ENCODE measurements around the gene DEPP1.

The DEPP1 gene

GRCh38 chr10:45000138-45000751, 21.6 kb upstream of the DEPP1 start:
- DNase-seq (ENCODE audit: low spot score in 2 of 2), result no peak
- H3K4me3 ChIP-seq, result peak overlapping the region; percentile 38
- H3K27me3 ChIP-seq (ENCODE audit: low read depth), result no peaks in the 10 kb centered on the region
- in situ Hi-C loops (cut with MboI; ENCODE audit: low sequenced_read_pairs), result loop anchor here (25.0 kb wide), 1 partner anchor 462 kb away; no protein-coding TSS in a partner anchor
- H3K9me3 ChIP-seq, result peaks cover 4% of the 10 kb centered on the region; the same call in 1 of the 2 replicates
- peaks cover 17% of the 10 kb centered on the region for H3K36me3 ChIP-seq (replicated peaks)
- H3K4me1 ChIP-seq, result peaks cover 13% of the 10 kb centered on the region

GRCh38 chr10:44998146-44998631, 19.6 kb upstream of the DEPP1 start:
- DNase-seq (ENCODE audit: low spot score in 2 of 2), result no peak
- H3K9me3 ChIP-seq, result peaks cover 4% of the 10 kb centered on the region; the same call in 1 of the 2 replicates
- H3K27me3 ChIP-seq (ENCODE audit: low read depth), result no peaks in the 10 kb centered on the region
- peaks cover 6% of the 10 kb centered on the region for H3K36me3 ChIP-seq (replicated peaks)
- H3K4me1 ChIP-seq, result peaks cover 13% of the 10 kb centered on the region
- H3K4me3 ChIP-seq, result no peak overlapping the region
- in situ Hi-C loops (cut with MboI; ENCODE audit: low sequenced_read_pairs), result no loop called here

GRCh38 chr10:44997105-44997748, 18.6 kb upstream of the DEPP1 start:
- Histone ChIP-seq H3K27me3 (ENCODE audit: low read depth) (no peaks in the 10 kb centered on the region), H3K4me1 (peaks cover 13% of the 10 kb centered on the region), H3K4me3 (no peak overlapping the region), H3K36me3 (replicated peaks) (no peaks in the 10 kb centered on the region), H3K9me3 (no peaks in the 10 kb centered on the region; the same call in 1 of the 2 replicates)
- in situ Hi-C loops (cut with MboI; ENCODE audit: low sequenced_read_pairs), result no loop called here
- DNase-seq (ENCODE audit: low spot score in 2 of 2), result no peak

GRCh38 chr10:44995914-44996669, 17.5 kb upstream of the DEPP1 start:
- H3K9me3 ChIP-seq, result no peaks in the 10 kb centered on the region
- no peak overlapping the region for H3K4me3 ChIP-seq
- in situ Hi-C loops (cut with MboI; ENCODE audit: low sequenced_read_pairs), result no loop called here
- DNase-seq (ENCODE audit: low spot score in 2 of 2), result no peak
- H3K27me3 ChIP-seq (ENCODE audit: low read depth), result no peaks in the 10 kb centered on the region
- H3K4me1 ChIP-seq, result peaks cover 10% of the 10 kb centered on the region
- H3K36me3 ChIP-seq (replicated peaks), result no peaks in the 10 kb centered on the region

DNA sequence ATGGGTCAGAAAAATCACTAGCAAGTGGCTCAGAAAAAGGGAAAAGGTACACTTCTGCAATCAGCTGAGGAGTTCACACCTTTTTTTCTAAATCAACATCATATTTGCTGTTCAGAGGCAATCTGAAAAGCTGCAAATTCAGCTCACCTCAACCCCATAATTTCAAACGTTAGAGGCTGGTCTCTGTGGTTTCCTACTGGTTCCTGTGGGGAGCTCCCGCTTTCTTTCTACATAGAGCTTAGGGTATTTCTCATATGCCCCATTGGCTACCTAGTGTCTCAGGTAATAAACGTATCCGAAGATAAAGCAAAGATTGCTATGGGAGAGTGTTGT, 16.9 kb upstream of the DEPP1 start:
- H3K27me3 ChIP-seq (ENCODE audit: low read depth), result no peaks in the 10 kb centered on the region
- in situ Hi-C loops (cut with MboI; ENCODE audit: low sequenced_read_pairs), result no loop called here
- no peak for DNase-seq (ENCODE audit: low spot score in 2 of 2)
- no peaks in the 10 kb centered on the region for H3K36me3 ChIP-seq (replicated peaks)
- H3K9me3 ChIP-seq, result no peaks in the 10 kb centered on the region
- H3K4me1 ChIP-seq, result peaks cover 14% of the 10 kb centered on the region
- no peak overlapping the region for H3K4me3 ChIP-seq

DNA sequence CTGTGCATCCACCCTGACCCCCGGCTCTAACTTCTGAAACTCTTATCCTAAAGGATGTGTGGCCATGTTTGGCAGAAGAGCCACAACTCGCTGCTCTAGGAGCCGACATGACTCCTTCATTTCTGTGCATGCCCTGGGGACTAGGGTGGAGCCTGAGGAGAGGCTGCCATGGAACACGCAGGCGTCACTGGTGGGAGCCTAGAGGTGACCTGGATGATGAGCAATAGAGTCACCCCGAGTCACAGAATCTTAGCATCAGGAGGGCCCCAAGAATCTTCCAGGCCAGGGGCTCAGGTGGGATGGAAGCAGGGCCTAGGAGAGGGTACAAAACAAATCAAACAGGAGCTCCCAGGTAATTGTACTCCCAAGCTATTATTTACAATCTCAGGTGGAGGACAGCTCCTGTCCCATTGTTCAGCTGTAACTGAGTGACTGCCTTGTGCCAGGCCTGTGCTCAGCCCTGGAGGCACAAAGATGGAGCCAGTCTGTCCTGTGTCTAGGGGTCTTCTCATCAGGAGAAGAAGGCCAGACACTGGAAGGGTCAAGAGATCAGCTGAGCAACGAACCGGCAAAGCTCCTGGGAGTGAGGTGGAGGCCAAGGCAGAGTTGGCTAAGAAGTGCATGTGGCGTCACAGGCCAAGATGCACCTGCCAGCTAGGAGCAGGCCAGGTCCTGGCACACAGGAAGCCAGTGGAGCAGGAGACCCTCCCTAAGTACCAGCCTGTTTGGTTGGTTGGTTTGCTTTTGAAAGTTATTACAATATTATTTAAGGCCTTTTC, 16.3 kb upstream of the DEPP1 start:
- Histone ChIP-seq H3K4me1 (peaks cover 16% of the 10 kb centered on the region), H3K9me3 (no peaks in the 10 kb centered on the region), H3K36me3 (replicated peaks) (no peaks in the 10 kb centered on the region), H3K4me3 (no peak overlapping the region), H3K27me3 (ENCODE audit: low read depth) (no peaks in the 10 kb centered on the region)
- in situ Hi-C loops (cut with MboI; ENCODE audit: low sequenced_read_pairs), result no loop called here
- no peak for DNase-seq (ENCODE audit: low spot score in 2 of 2)

DNA sequence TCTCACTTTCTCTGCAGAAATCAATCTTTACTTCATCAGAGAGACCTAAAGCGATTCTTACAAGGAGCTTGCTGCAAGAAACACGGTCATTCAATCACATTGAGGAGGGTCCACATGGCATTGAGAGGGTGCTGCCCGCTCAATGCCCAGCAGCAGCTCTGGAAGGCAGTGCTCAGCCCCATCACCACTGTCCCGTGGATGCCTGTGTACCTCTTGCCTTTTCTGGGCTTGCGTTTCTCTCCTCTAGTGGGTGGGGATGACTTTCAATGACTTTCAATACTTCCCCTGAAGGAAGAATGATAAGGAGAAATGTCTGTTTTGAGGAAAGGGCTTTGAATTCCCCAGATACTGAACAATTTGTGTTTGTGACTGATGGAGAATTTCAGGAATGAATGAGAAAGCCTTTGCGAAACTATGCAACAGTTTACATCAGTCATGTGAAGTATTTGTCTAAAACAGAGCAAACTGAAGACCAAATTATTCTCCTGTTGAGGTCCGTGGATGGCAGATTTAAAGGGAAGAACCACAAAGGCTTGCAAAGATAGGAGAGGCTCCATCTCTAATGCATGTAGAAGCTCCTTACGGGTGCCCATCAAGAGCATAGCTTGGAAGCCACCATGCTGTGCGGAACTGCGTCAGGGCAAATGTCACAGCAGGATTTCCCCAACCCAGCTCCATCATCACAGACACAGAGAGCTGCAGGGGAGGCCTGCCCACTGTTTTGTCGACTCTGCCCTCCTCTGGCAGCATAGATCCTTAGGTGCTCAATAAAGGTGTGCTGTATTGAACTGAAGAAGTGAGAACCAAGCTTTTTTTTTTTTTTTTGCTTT, 15.5 kb upstream of the DEPP1 start:
- Histone ChIP-seq H3K36me3 (replicated peaks) (no peaks in the 10 kb centered on the region), H3K27me3 (ENCODE audit: low read depth) (no peaks in the 10 kb centered on the region), H3K4me3 (no peak overlapping the region), H3K4me1 (peaks cover 23% of the 10 kb centered on the region), H3K9me3 (no peaks in the 10 kb centered on the region)
- in situ Hi-C loops (cut with MboI; ENCODE audit: low sequenced_read_pairs), result no loop called here
- no peak for DNase-seq (ENCODE audit: low spot score in 2 of 2)

GRCh38 chr10:44993226-44993921, 14.8 kb upstream of the DEPP1 start:
- peaks cover 23% of the 10 kb centered on the region for H3K4me1 ChIP-seq
- no peak for DNase-seq (ENCODE audit: low spot score in 2 of 2)
- H3K27me3 ChIP-seq (ENCODE audit: low read depth), result no peaks in the 10 kb centered on the region
- H3K36me3 ChIP-seq (replicated peaks), result no peaks in the 10 kb centered on the region
- in situ Hi-C loops (cut with MboI; ENCODE audit: low sequenced_read_pairs), result no loop called here
- H3K4me3 ChIP-seq, result no peak overlapping the region
- no peaks in the 10 kb centered on the region for H3K9me3 ChIP-seq

- in situ Hi-C loops (cut with MboI; ENCODE audit: low sequenced_read_pairs), result no loop called here
- H3K9me3 ChIP-seq, result no peaks in the 10 kb centered on the region
Measured at GRCh38 chr10:44992732-44993225, 14.2 kb upstream of the DEPP1 start.

DNA sequence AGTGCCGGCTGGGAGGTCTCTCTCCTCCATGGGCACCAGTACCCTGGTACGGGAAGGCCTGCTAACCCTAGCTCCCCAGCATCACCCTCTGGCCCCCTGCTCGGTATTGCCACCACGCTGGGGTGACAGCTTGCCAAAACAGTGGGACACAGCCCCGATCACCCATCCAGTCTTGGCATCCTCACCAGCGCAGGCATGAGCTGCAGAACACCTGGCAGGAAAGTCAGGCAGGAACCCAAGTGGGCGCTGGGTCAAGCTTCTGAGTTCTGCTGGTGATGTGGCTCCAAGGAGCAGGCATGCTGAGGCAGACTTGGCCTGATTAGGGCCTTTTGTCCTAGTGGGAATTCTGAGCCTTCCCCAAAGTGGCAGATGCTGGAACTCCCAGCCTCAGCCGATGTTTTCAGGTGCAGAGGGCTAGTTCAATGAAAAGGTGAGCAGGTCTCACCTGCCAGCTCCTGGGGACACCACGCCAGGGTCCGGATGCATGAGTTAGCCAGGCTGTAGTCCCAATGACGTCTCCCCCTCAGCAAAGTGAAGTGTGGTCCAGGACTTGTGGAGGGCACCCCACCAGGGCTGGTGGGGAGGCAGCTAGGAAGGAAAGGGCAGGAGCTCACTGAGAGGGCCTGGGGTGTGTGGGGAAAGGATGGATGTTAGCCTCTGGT, 13.6 kb upstream of the DEPP1 start:
- no peak for DNase-seq (ENCODE audit: low spot score in 2 of 2)
- peaks cover 23% of the 10 kb centered on the region for H3K4me1 ChIP-seq
- no peaks in the 10 kb centered on the region for H3K9me3 ChIP-seq
- H3K4me3 ChIP-seq, result no peak overlapping the region
- no peaks in the 10 kb centered on the region for H3K27me3 ChIP-seq (ENCODE audit: low read depth)
- in situ Hi-C loops (cut with MboI; ENCODE audit: low sequenced_read_pairs), result no loop called here
- no peaks in the 10 kb centered on the region for H3K36me3 ChIP-seq (replicated peaks)

More at GRCh38 chr10:44992732-44993225, 14.2 kb upstream of the DEPP1 start:
- Histone ChIP-seq H3K4me1 (peaks cover 23% of the 10 kb centered on the region), H3K27me3 (ENCODE audit: low read depth) (no peaks in the 10 kb centered on the region), H3K36me3 (replicated peaks) (no peaks in the 10 kb centered on the region), H3K4me3 (no peak overlapping the region)
- DNase-seq (ENCODE audit: low spot score in 2 of 2), result no peak

DNA sequence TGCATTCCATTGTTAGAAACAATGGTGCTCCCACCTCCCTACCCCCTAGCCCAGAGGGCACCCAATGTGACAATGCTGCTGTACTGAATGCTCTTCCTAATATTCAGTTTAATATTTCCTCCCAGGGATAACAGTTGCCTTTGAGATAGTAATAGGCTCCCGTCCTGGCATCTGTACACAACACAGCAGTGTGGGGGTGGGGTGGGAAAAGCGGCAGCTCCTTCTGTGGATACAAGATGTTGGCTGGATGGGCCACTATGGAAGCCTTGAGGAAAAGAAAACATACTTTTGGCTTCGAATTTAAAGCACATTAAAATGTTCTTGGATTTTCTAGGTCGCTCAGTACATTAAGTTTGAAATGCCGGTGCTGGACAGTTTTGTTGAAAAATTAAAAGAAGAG, 13.0 kb upstream of the DEPP1 start:
- no peak for DNase-seq (ENCODE audit: low spot score in 2 of 2)
- no peaks in the 10 kb centered on the region for H3K27me3 ChIP-seq (ENCODE audit: low read depth)
- H3K4me1 ChIP-seq, result peaks cover 20% of the 10 kb centered on the region
- in situ Hi-C loops (cut with MboI; ENCODE audit: low sequenced_read_pairs), result no loop called here
- H3K4me3 ChIP-seq, result no peak overlapping the region
- no peaks in the 10 kb centered on the region for H3K36me3 ChIP-seq (replicated peaks)
- no peaks in the 10 kb centered on the region for H3K9me3 ChIP-seq

- H3K4me3 ChIP-seq, result no peak overlapping the region
- H3K27me3 ChIP-seq (ENCODE audit: low read depth), result no peaks in the 10 kb centered on the region
- no peaks in the 10 kb centered on the region for H3K9me3 ChIP-seq
- DNase-seq (ENCODE audit: low spot score in 2 of 2), result no peak
- in situ Hi-C loops (cut with MboI; ENCODE audit: low sequenced_read_pairs), result no loop called here
- no peaks in the 10 kb centered on the region for H3K36me3 ChIP-seq (replicated peaks)
- H3K4me1 ChIP-seq, result peaks cover 25% of the 10 kb centered on the region
Measured at GRCh38 chr10:44990965-44991364, 12.4 kb upstream of the DEPP1 start.

Data from HAP-1 (cell line).